T-helper 2 cell (primary cell): ENCODE results near the gene MYO7A.

Experiments
- DNase-seq, 5 experiments: peaks; one replicate each; pipeline versions ENCODE4 v3.0.0 to v3.0.0-alpha.2; 2012 to 2022

MYO7A gene

GRCh38 chr11:77217156-77217555 is 89.1 kb downstream of the MYO7A start:
- no peak for DNase-seq

DNA sequence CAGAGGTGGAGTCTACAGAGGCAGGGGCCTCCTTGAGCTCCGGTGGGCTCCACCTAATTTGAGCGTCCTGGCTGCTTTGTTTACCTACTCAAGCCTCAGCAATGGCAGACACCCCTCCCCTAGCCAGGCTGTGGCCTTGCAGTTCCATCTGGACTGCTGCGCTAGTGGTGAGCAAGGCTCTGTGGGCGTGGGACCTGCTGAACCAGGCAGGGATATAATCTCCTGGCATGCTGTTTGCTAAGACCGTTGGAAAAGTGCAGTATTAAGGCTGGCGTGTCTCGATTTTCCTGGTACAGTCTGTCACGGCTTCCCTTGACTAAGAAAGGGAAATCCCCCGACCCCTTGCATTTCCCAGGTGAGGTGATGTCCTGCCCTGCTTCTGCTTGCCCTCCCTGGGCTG is 95.8 kb downstream of the MYO7A start:
- no peak for DNase-seq

- DNase-seq = no peak
Observed at GRCh38 chr11:77230878-77231605, 103.0 kb downstream of the MYO7A start.

DNA sequence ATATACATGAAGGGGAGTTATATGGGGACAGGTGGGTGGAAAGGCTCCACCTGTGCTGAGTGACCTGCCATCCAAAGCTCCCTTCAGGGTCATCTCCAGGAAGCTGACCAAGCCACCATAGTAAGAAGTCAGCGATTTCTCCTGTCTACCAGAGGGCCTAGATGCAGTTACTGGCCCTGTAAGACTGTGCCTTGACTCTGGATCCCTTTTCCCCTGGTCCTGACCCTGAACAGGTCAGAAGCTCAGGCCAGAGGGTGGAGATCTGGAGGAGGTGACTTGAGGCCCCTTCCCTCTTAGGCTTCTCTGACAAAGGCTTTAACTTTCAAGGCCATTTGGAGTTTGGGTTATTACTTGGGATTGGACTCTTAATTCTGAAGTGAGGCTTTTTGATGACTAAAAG is 103.8 kb downstream of the MYO7A start:
- no peak for DNase-seq

DNA sequence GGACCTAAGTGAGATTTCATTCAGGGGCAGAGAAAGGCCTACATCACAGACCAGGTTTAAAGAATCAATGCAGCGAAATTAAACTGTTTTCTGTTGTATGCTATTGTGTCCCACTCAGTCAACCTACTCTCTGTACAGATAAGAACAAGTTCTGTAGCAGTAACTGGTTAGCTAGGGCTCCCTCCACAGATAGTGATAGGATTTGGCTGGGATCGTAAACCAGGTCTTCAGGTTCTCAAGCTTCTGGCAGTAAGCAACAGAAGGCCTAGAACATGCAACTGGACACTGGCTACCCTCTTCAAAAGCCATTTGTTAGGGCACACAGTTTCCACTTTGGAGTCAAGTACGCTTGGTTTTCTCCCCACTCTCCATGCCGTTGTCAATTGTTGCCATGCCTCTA is 104.2 kb downstream of the MYO7A start:
- DNase-seq = no peak

DNA sequence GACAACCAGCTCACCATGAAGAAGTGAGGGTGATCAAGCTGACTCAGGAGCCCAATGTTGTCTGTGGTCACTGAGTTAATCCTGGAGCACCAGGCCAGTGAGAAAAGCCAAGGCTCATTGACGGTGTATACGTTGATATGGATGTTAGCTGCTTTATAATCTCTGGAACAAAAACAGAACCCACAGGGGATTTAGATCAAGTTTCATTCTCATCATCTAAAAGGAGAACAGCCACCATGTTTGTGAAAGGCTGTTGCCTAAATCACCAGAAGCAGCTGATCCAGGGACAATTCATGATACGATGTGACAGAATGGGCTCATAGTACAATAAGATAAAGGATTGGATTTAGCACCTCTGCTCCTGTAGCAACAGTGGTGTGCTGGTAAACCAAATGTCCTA is 105.0 kb downstream of the MYO7A start:
- no peak for DNase-seq

GRCh38 chr11:77236901-77237300 is 108.9 kb downstream of the MYO7A start:
- no peak for DNase-seq

- no peak for DNase-seq
Observed at GRCh38 chr11:77244277-77245027, 116.4 kb downstream of the MYO7A start.

- DNase-seq = no peak
Observed at GRCh38 chr11:77249427-77249826, 121.4 kb downstream of the MYO7A start.

DNA sequence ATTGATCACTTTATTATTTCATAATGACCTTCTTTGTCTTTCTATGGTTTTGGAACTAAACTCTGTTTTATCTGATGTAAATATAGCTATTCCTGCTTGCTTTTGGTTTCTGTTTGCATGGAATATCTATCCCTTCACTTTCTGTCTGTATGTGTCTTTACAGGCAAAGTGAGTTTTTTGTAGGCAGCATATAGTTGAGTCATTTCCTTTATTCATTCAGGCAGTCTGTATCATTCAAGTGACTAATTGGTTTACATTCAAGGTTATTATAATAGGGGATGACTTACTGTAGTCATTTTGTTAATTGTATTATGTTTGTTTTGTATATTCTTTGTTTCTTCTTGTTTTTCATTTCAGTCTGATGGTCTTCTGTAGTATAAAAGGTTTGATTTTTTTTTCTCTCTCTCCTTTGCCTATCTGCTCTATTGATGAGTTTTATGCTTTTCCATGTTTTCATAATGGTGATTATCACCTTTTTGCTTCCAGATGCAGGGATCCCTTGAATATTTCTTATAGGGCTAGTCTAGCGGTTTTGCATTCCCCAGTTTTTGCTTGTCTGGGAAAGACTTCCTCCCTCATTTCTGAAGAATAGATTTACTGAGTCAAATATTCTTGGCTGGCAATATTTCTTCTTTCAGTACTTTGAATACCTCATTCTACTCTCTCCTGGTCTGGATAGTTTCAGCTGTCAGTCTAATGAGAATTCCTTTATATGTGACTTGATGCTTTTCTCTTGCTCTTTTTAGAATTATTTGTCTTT is 123.0 kb downstream of the MYO7A start:
- no peak for DNase-seq

- no peak for DNase-seq
Observed at GRCh38 chr11:77252555-77253270, 124.7 kb downstream of the MYO7A start.

DNA sequence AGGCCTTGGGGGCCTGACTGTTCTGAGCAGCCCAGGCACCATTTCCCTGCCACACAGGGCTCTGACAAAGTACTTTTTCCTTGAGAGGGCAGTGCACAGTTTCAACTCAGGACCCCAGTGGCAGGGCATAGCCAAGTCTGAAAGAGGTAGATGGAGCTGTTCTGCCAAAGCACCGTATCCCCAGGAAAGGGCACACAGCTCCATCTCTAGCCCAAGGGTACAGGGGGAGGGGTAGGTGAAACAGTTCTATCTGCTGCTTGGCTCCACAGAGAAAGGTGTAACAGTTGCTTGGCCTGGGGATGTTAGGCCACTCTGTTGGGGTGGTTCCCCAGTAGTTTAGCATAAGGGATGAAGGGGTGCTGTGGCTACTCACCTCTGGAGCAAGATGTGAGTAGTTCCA is 125.6 kb downstream of the MYO7A start:
- DNase-seq = no peak

DNA sequence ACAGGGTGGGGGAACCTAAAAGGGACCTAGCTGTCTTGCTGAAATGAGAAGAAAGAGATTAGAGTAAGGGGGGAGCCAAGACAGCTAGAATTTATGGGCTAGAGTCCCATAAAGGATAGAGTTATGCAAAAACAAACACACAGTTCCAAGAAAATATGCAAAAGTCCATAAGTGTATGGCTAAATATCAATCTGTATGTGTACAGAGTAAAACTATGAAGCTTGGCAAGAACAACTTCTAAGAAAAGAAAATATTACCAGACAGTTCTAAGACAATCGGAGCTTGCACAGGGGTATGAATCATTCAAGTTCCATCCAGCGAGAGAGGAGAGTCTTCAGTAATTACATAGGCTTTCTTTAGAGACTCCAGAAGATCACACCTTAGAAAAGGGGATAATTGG is 131.6 kb downstream of the MYO7A start:
- DNase-seq = no peak

GRCh38 chr11:77262803-77263202 is 134.8 kb downstream of the MYO7A start:
- DNase-seq = no peak
